ENCODE results near the gene ENDOD1.

The ENDOD1 gene

GRCh38 chr11:95067039-95067840 lies 22.4 kb upstream of the ENDOD1 start:
- peaks cover 18% of the 10 kb centered on the region for H3K36me3 Mint-ChIP-seq
- peak overlapping the region; percentile 89 for H3K27ac Mint-ChIP-seq
- DNase-seq (ENCODE audit: low spot score in 2 of 2): peak; percentile 59 to 87
- H3K4me1 Mint-ChIP-seq: peaks cover 22% of the 10 kb centered on the region
- peak; percentile 81 for ATAC-seq
- H3K4me3 Mint-ChIP-seq: peak overlapping the region; percentile 94
- H3K9me3 Mint-ChIP-seq: no peaks in the 10 kb centered on the region

GRCh38 chr11:95067841-95068219 lies 21.8 kb upstream of the ENDOD1 start:
- peak overlapping the region; percentile 89 for H3K27ac Mint-ChIP-seq
- DNase-seq (ENCODE audit: low spot score in 2 of 2): peak in 1 of 2 donors; percentile 80
- H3K4me3 Mint-ChIP-seq: peak overlapping the region; percentile 94
- H3K4me1 Mint-ChIP-seq: peaks cover 26% of the 10 kb centered on the region
- peaks cover 18% of the 10 kb centered on the region for H3K36me3 Mint-ChIP-seq
- ATAC-seq: no peak
- H3K9me3 Mint-ChIP-seq: no peaks in the 10 kb centered on the region

GRCh38 chr11:95068549-95068948 lies 21.1 kb upstream of the ENDOD1 start:
- DNase-seq (ENCODE audit: low spot score in 2 of 2): peak; percentile 24 to 72
- Mint-ChIP-seq H3K36me3 (peaks cover 18% of the 10 kb centered on the region), H3K4me3 (peak overlapping the region; percentile 94), H3K27ac (peak overlapping the region; percentile 89), H3K9me3 (no peaks in the 10 kb centered on the region), H3K4me1 (peaks cover 30% of the 10 kb centered on the region)
- ATAC-seq: peak; percentile 81

- H3K36me3 Mint-ChIP-seq: peaks cover 18% of the 10 kb centered on the region
- DNase-seq (ENCODE audit: low spot score in 2 of 2) (peak in 1 of 2 donors; percentile 28), ATAC-seq (no peak)
- peak overlapping the region; percentile 94 for H3K4me3 Mint-ChIP-seq
- H3K4me1 Mint-ChIP-seq: peaks cover 30% of the 10 kb centered on the region
- H3K27ac Mint-ChIP-seq: peak overlapping the region; percentile 2
- no peaks in the 10 kb centered on the region for H3K9me3 Mint-ChIP-seq
Measured at GRCh38 chr11:95070471-95070870, 19.2 kb upstream of the ENDOD1 start.

- DNase-seq (ENCODE audit: low spot score in 2 of 2) (peak in 1 of 2 donors; percentile 49), ATAC-seq (peak; percentile 68)
- Mint-ChIP-seq H3K27ac (peak overlapping the region; percentile 63), H3K36me3 (peaks cover 18% of the 10 kb centered on the region), H3K4me3 (no peak overlapping the region), H3K9me3 (no peaks in the 10 kb centered on the region), H3K4me1 (peaks cover 31% of the 10 kb centered on the region)
Measured at GRCh38 chr11:95072948-95073347, 16.7 kb upstream of the ENDOD1 start.

GRCh38 chr11:95074792-95075563 lies 14.7 kb upstream of the ENDOD1 start:
- ATAC-seq (no peak), DNase-seq (ENCODE audit: low spot score in 2 of 2) (peak in 1 of 2 donors; percentile 42)
- Mint-ChIP-seq H3K4me1 (peaks cover 30% of the 10 kb centered on the region), H3K4me3 (no peak overlapping the region), H3K27ac (no peak overlapping the region), H3K9me3 (no peaks in the 10 kb centered on the region), H3K36me3 (peaks cover 3% of the 10 kb centered on the region)

GRCh38 chr11:95076416-95076815 lies 13.2 kb upstream of the ENDOD1 start:
- no peaks in the 10 kb centered on the region for H3K9me3 Mint-ChIP-seq
- DNase-seq (ENCODE audit: low spot score in 2 of 2) (peak in 1 of 2 donors; percentile 25), ATAC-seq (no peak)
- no peaks in the 10 kb centered on the region for H3K36me3 Mint-ChIP-seq
- no peak overlapping the region for H3K4me3 Mint-ChIP-seq
- H3K27ac Mint-ChIP-seq: no peak overlapping the region
- H3K4me1 Mint-ChIP-seq: peaks cover 20% of the 10 kb centered on the region

GRCh38 chr11:95076981-95077380 lies 12.7 kb upstream of the ENDOD1 start:
- DNase-seq (ENCODE audit: low spot score in 2 of 2) (no peak), ATAC-seq (no peak)
- Mint-ChIP-seq H3K9me3 (no peaks in the 10 kb centered on the region), H3K36me3 (no peaks in the 10 kb centered on the region), H3K4me3 (no peak overlapping the region), H3K27ac (no peak overlapping the region), H3K4me1 (peaks cover 20% of the 10 kb centered on the region)

- peaks cover 24% of the 10 kb centered on the region for H3K4me1 Mint-ChIP-seq
- no peak for DNase-seq (ENCODE audit: low spot score in 2 of 2)
Measured at GRCh38 chr11:95078526-95078925, 11.1 kb upstream of the ENDOD1 start.

GRCh38 chr11:95081010-95081409 lies 8.6 kb upstream of the ENDOD1 start:
- H3K27ac Mint-ChIP-seq: no peak overlapping the region
- H3K36me3 Mint-ChIP-seq: no peaks in the 10 kb centered on the region
- H3K9me3 Mint-ChIP-seq: no peaks in the 10 kb centered on the region
- peaks cover 48% of the 10 kb centered on the region for H3K4me1 Mint-ChIP-seq
- no peak overlapping the region for H3K4me3 Mint-ChIP-seq
- DNase-seq (ENCODE audit: low spot score in 2 of 2) (peak in 1 of 2 donors; percentile 15), ATAC-seq (no peak)

More at GRCh38 chr11:95078526-95078925, 11.1 kb upstream of the ENDOD1 start:
- Mint-ChIP-seq H3K27ac (no peak overlapping the region), H3K9me3 (no peaks in the 10 kb centered on the region), H3K36me3 (no peaks in the 10 kb centered on the region), H3K4me3 (no peak overlapping the region)
- ATAC-seq: no peak

- Mint-ChIP-seq H3K9me3 (no peaks in the 10 kb centered on the region), H3K27ac (no peak overlapping the region), H3K36me3 (no peaks in the 10 kb centered on the region), H3K4me1 (peaks cover 51% of the 10 kb centered on the region), H3K4me3 (no peak overlapping the region)
- no peak for DNase-seq (ENCODE audit: low spot score in 2 of 2)
- no peak for ATAC-seq
Measured at GRCh38 chr11:95081412-95081811, 8.2 kb upstream of the ENDOD1 start.

GRCh38 chr11:95082576-95083001 lies 7.1 kb upstream of the ENDOD1 start:
- H3K27ac Mint-ChIP-seq: no peak overlapping the region
- H3K4me1 Mint-ChIP-seq: peaks cover 49% of the 10 kb centered on the region
- DNase-seq (ENCODE audit: low spot score in 2 of 2) (no peak), ATAC-seq (no peak)
- H3K9me3 Mint-ChIP-seq: no peaks in the 10 kb centered on the region
- H3K4me3 Mint-ChIP-seq: no peak overlapping the region
- H3K36me3 Mint-ChIP-seq: no peaks in the 10 kb centered on the region

GRCh38 chr11:95084509-95084908 lies 5.1 kb upstream of the ENDOD1 start:
- H3K9me3 Mint-ChIP-seq: no peaks in the 10 kb centered on the region
- H3K27ac Mint-ChIP-seq: peak overlapping the region; percentile 48
- DNase-seq (ENCODE audit: low spot score in 2 of 2) (peak in 1 of 2 donors; percentile 70), ATAC-seq (peak; percentile 92)
- H3K4me1 Mint-ChIP-seq: peaks cover 56% of the 10 kb centered on the region
- H3K36me3 Mint-ChIP-seq: peaks cover 7% of the 10 kb centered on the region
- H3K4me3 Mint-ChIP-seq: peak overlapping the region; percentile 10

- no peak for DNase-seq (ENCODE audit: low spot score in 2 of 2)
- no peak for ATAC-seq
- Mint-ChIP-seq H3K9me3 (no peaks in the 10 kb centered on the region), H3K36me3 (peaks cover 7% of the 10 kb centered on the region), H3K4me1 (peaks cover 58% of the 10 kb centered on the region), H3K4me3 (peak overlapping the region; percentile 10), H3K27ac (peak overlapping the region; percentile 48)
Measured at GRCh38 chr11:95085117-95085816, 4.4 kb upstream of the ENDOD1 start.

GRCh38 chr11:95086151-95086550 lies 3.5 kb upstream of the ENDOD1 start:
- peak overlapping the region; percentile 20 for H3K27ac Mint-ChIP-seq
- peaks cover 67% of the 10 kb centered on the region for H3K4me1 Mint-ChIP-seq
- DNase-seq (ENCODE audit: low spot score in 2 of 2): no peak
- H3K9me3 Mint-ChIP-seq: no peaks in the 10 kb centered on the region
- no peak overlapping the region for H3K4me3 Mint-ChIP-seq
- peaks cover 7% of the 10 kb centered on the region for H3K36me3 Mint-ChIP-seq
- no peak for ATAC-seq

Data from stimulated activated effector memory CD8-positive, alpha-beta T cell treated with anti-CD3 and anti-CD28 coated beads, Interleukin-12 subunit alpha, Interleukin-12 subunit beta, amount 100 ng/mL, for 72 hours (primary cell).